IMR-90 (cell line): ENCODE measurements around the gene TNRC6C. TPM values are rescaled to one million over a fixed set of nuclear protein-coding genes. Genes with fewer than 3 reads are reported as not detected.

Experiments
- ATAC-seq: fragments of 200-7000 bp; cut with Tn5 transposase; 2 replicates; pipeline ENCODE4 v1.9.1; 2020; ENCODE audit warnings: low read depth, mild to moderate bottlenecking, moderate library complexity
- BruUV-seq: library from RNA; stranded (reverse); fragments of 400-500 nt; replicated peaks from 2 replicates; lab custom pipeline; 2021; lab: Mats Ljungman, UMichigan
- CTCF ChIA-PET: fragments of 300-600 bp; formaldehyde crosslinking; extraction: SDS; loops from one replicate; lab custom pipeline; 2021; ENCODE audit warnings: antibody characterized with exemption; lab: Yijun Ruan, JAX
- POLR2A ChIA-PET: fragments of 300-600 bp; sonication (Branson Sonifier 250); formaldehyde crosslinking; loops from one replicate; lab custom pipeline; 2022; ENCODE audit warnings: antibody characterized with exemption; ENCODE audit not compliant: unreplicated experiment; lab: Charles Lee
- DNase-seq: peaks from one replicate; pipeline ENCODE4 v3.0.0; 2013
- H2AFZ ChIP-seq: replicated peaks from 2 replicates; pipeline ENCODE3; 2013; ENCODE audit warnings: low read length, mild to moderate bottlenecking; ENCODE audit not compliant: poor library complexity
- H2AK5ac ChIP-seq: 2 replicates; pipeline ENCODE4 v1.6.1; 2013; ENCODE audit warnings: low read depth, low read length, inconsistent platforms
- H2AK9ac ChIP-seq: replicated peaks from 2 replicates; pipeline ENCODE3; 2013; ENCODE audit warnings: mild to moderate bottlenecking, low read depth, low read length, moderate library complexity; ENCODE audit not compliant: poor library complexity
- H2BK120ac ChIP-seq: 2 replicates; pipeline ENCODE4 v1.6.1; 2013; ENCODE audit warnings: low read depth, low read length, inconsistent platforms
- H2BK15ac ChIP-seq: 3 replicates; pipeline ENCODE4 v1.6.1; 2013; ENCODE audit warnings: low read depth, low read length, inconsistent platforms
- H2BK20ac ChIP-seq: 2 replicates; pipeline ENCODE4 v1.6.1; 2013; ENCODE audit warnings: low read depth, mild to moderate bottlenecking, inconsistent platforms, low read length, moderate library complexity
- H2BK5ac ChIP-seq: 2 replicates; pipeline ENCODE4 v1.6.1; 2013; ENCODE audit warnings: mild to moderate bottlenecking, low read depth, low read length, inconsistent platforms; ENCODE audit not compliant: poor library complexity, severe bottlenecking
- H3K14ac ChIP-seq: replicated peaks from 2 replicates; pipeline ENCODE4 v1.6.1; 2013; ENCODE audit warnings: low read depth, low read length, inconsistent platforms
- H3K18ac ChIP-seq: 2 replicates; pipeline ENCODE4 v1.6.1; 2013; ENCODE audit warnings: low read depth, low read length, control low read depth
- H3K23ac ChIP-seq: 2 replicates; pipeline ENCODE4 v1.6.1; 2013; ENCODE audit warnings: low read depth, low read length, inconsistent platforms
- H3K27ac ChIP-seq: 2 replicates; pipeline ENCODE4 v1.5.1; 2013; ENCODE audit warnings: mild to moderate bottlenecking, control low read depth, low read length; ENCODE audit not compliant: insufficient read depth
- H3K27me3 ChIP-seq: 2 replicates; pipeline ENCODE4 v1.6.1; 2013; ENCODE audit warnings: low read length; ENCODE audit not compliant: control insufficient read depth, insufficient read depth
- H3K36me3 ChIP-seq: 2 replicates; pipeline ENCODE4 v1.6.1; 2013; ENCODE audit warnings: low read length, mixed read lengths; ENCODE audit not compliant: control insufficient read depth, insufficient read depth
- H3K4ac ChIP-seq: 2 replicates; pipeline ENCODE4 v1.6.1; 2013; ENCODE audit warnings: low read depth, low read length, inconsistent platforms
- H3K4me1 ChIP-seq: 2 replicates; pipeline ENCODE4 v1.6.1; 2013; ENCODE audit warnings: low read length, mixed read lengths; ENCODE audit not compliant: control insufficient read depth, insufficient read depth
- H3K4me2 ChIP-seq: 2 replicates; pipeline ENCODE4 v1.6.1; 2013; ENCODE audit warnings: low read depth, mild to moderate bottlenecking, control low read depth, low read length, moderate library complexity
- H3K4me3 ChIP-seq: 2 replicates; pipeline ENCODE4 v1.5.1; 2013; ENCODE audit warnings: low read depth, mild to moderate bottlenecking, control low read depth, low read length, moderate library complexity; ENCODE audit not compliant: insufficient read depth
- H3K56ac ChIP-seq: 2 replicates; pipeline ENCODE4 v1.6.1; 2013; ENCODE audit warnings: low read length, inconsistent platforms; ENCODE audit not compliant: insufficient read depth; ENCODE audit errors: extremely low read depth
- H3K79me1 ChIP-seq, 2 experiments: 2 replicates each; pipeline ENCODE4 v1.6.1; 2013; ENCODE audit warnings: low read length in 2 of 2, inconsistent platforms in 1 of 2, low read depth in 1 of 2
- H3K9ac ChIP-seq: 2 replicates; pipeline ENCODE4 v1.6.1; 2013; ENCODE audit warnings: low read depth, low read length, control low read depth
- H3K9me1 ChIP-seq: 2 replicates; pipeline ENCODE4 v1.6.1; 2013; ENCODE audit warnings: low read length, inconsistent platforms; ENCODE audit not compliant: insufficient read depth
- H3K9me3 ChIP-seq: 2 replicates; pipeline ENCODE4 v1.6.1; 2013; ENCODE audit warnings: low read length; ENCODE audit not compliant: control insufficient read depth, insufficient read depth
- H4K20me1 ChIP-seq: 2 replicates; pipeline ENCODE4 v1.6.1; 2013; ENCODE audit warnings: low read length, inconsistent platforms; ENCODE audit not compliant: insufficient read depth
- H4K5ac ChIP-seq: 2 replicates; pipeline ENCODE4 v1.6.1; 2013; ENCODE audit warnings: mild to moderate bottlenecking, low read depth, low read length, control low read depth
- H4K8ac ChIP-seq, 2 experiments: 2 replicates each; pipeline ENCODE4 v1.6.1; 2013; ENCODE audit warnings: low read depth in 2 of 2, low read length in 2 of 2, control low read depth in 1 of 2, inconsistent platforms in 1 of 2
- H4K91ac ChIP-seq: 2 replicates; pipeline ENCODE4 v1.6.1; 2013; ENCODE audit warnings: low read depth, low read length, inconsistent platforms; ENCODE audit not compliant: insufficient read depth
- MAFK ChIP-seq: IDR thresholded peaks from 2 replicates; pipeline ENCODE4 v1.6.1; 2012; ENCODE audit warnings: low read depth, low read length, improper control_type of control experiment
- MXI1 ChIP-seq: IDR thresholded peaks from 2 replicates; pipeline ENCODE4 v1.6.1; 2012; ENCODE audit warnings: low read depth, mild to moderate bottlenecking, low read length, moderate library complexity, borderline replicate concordance
- WGBS, 2 experiments: methylation state at CpG; one replicate each; pipeline versions ENCODE4 v1.1.5 to v1.1.7; 2013; ENCODE audit warnings: missing lambda C conversion rate in 2 of 2; ENCODE audit not compliant: insufficient read length in 1 of 2; ENCODE audit errors: extremely low coverage in 2 of 2; 5-methylcytosine and 5-hydroxymethylcytosine counted together
- dilution Hi-C: fragments of 300-500 bp; cut with HindIII; formaldehyde crosslinking; loops from one replicate; pipeline ENCODE4 v1.14.3; 2018; ENCODE audit warnings: low sequenced_read_pairs; ENCODE audit not compliant: unreplicated experiment
- in situ Hi-C: fragments of 300-500 bp; cut with MboI; formaldehyde crosslinking; loops from 3 replicates; pipeline ENCODE4 v1.14.3; 2019; ENCODE audit warnings: low sequenced_read_pairs, inconsistent platforms, mixed read lengths
- intact Hi-C: fragments of 100-400 bp; cut with micrococcal nuclease; formaldehyde crosslinking; loops from 2 replicates; pipeline ENCODE4 v1.10.0; 2022
- polyA plus RNA-seq, 3 experiments: library from polyadenylated mRNA; depleted of rRNA; stranded (reverse); fragments of >200 nt; gene quantifications; 2 replicates each; pipeline ENCODE4 v1.2.3, GENCODE V29; 2012; ENCODE audit warnings: low replicate concordance in 1 of 3
- total RNA-seq: library from RNA; depleted of rRNA; stranded (reverse); fragments of >200 nt; gene quantifications from 2 replicates; pipeline ENCODE4 v1.2.3, GENCODE V29; 2012

The TNRC6C gene
- total and polyA plus RNA-seq, 2 of the 4 experiments (the other 2 are of a cell fraction): 1.6 to 2.7 TPM

GRCh38 chr17:78058001-78058400, 99.5 kb downstream of the TNRC6C start:
- in situ Hi-C loops (no loop called here), dilution Hi-C loops (no loop called here), intact Hi-C loops (no loop called here)
- 100% methylated on average over 2 of the region's 6 CpGs; no CpG with 5 or more reads in 1 of the 2 experiments for WGBS, 2 experiments
- Histone ChIP-seq H3K4me3 (no peak overlapping the region), H3K79me1 (peaks cover 9 to 29% of the 10 kb centered on the region in 2 experiments; a peak in 3 of 4 replicates), H3K9me3 (no peaks in the 10 kb centered on the region), H4K5ac (no peak overlapping the region), H3K4me2 (no peak overlapping the region), H3K4ac (no peak overlapping the region), H2BK15ac (no peak overlapping the region), H3K56ac (no peak overlapping the region), H3K23ac (no peak overlapping the region), H4K20me1 (peaks cover 5% of the 10 kb centered on the region; the same call in 1 of the 2 replicates), H2BK5ac (no peak overlapping the region), H4K91ac (no peak overlapping the region), H3K18ac (no peak overlapping the region), H2AK9ac (no peak overlapping the region), H3K14ac (no peak overlapping the region), H2BK120ac (no peak overlapping the region), H3K27me3 (no peaks in the 10 kb centered on the region), H2BK20ac (no peak overlapping the region), H3K27ac (no peak overlapping the region), H3K9me1 (peaks cover 8% of the 10 kb centered on the region; the same call in 1 of the 2 replicates), H3K4me1 (peaks cover 6% of the 10 kb centered on the region), H2AFZ (no peak overlapping the region), H4K8ac (no peak overlapping the region), H3K9ac (no peak overlapping the region), H2AK5ac (no peak overlapping the region; the same call in 1 of the 2 replicates), H3K36me3 (peaks cover 7% of the 10 kb centered on the region)
- no peak for DNase-seq
- ChIA-PET POLR2A (no interaction called here), CTCF (no interaction called here)
- TF ChIP-seq MAFK (peak; percentile 33; the same call in 1 of the 2 replicates), MXI1 (no peak)
- BruUV-seq: no TSS peak
- no peak for ATAC-seq
